ENCODE measurements around the gene RACK1. TPM values are rescaled to one million over a fixed set of nuclear protein-coding genes. Genes with fewer than 3 reads are reported as not detected.

Gene RACK1
- total RNA-seq, 1 experiment from 2014 or later = 2,552 TPM

- Histone ChIP-seq H4K5ac (ENCODE audit: insufficient read length, low read depth, low read length) (no peak overlapping the region), H2BK120ac (ENCODE audit: low read depth, low read length, poor library complexity, severe bottlenecking) (no peak overlapping the region), H2AFZ (ENCODE audit: low read length) (no peak overlapping the region), H3K79me2 (ENCODE audit: insufficient read depth, low read length) (peaks cover 2% of the 10 kb centered on the region; the same call in 1 of the 2 replicates), H2BK20ac (ENCODE audit: low read depth, low read length, poor library complexity, severe bottlenecking) (no peak overlapping the region), H3K27ac (ENCODE audit: insufficient read length, low read depth, low read length) (no peak overlapping the region), H3K27me3 (ENCODE audit: insufficient read depth, low read length) (no peaks in the 10 kb centered on the region), H2BK12ac (ENCODE audit: insufficient read length, low read depth, low read length) (no peak overlapping the region), H3K14ac (ENCODE audit: insufficient read depth, low read length) (peak overlapping the region; percentile 64; the same call in 1 of the 2 replicates), H4K91ac (ENCODE audit: insufficient read length, low read depth, low read length) (no peak overlapping the region), H3K56ac (ENCODE audit: insufficient read length, low read depth, low read length) (no peak overlapping the region), H3K4ac (ENCODE audit: low read depth, low read length) (no peak overlapping the region), H4K8ac (replicated peaks; ENCODE audit: insufficient read length, low read depth, low read length) (no peak overlapping the region), H3K23me2 (ENCODE audit: insufficient read length, low read depth, low read length, poor library complexity, severe bottlenecking) (peaks cover 17% of the 10 kb centered on the region), H2AK5ac (ENCODE audit: insufficient read length, low read length) (no peak overlapping the region), H2BK5ac (ENCODE audit: insufficient read length, low read length) (no peak overlapping the region), H3K79me1 (ENCODE audit: insufficient read depth, low read depth, low read length, poor library complexity, severe bottlenecking) (peaks cover 4% of the 10 kb centered on the region), H3K4me2 (ENCODE audit: insufficient read depth, insufficient read length, low read length) (peak overlapping the region; percentile 99), H3K18ac (ENCODE audit: insufficient read length, low read depth, low read length) (peak overlapping the region; percentile 73), H3K4me1 (ENCODE audit: insufficient read depth, low read length) (peaks cover 2% of the 10 kb centered on the region; the same call in 1 of the 2 replicates), H2BK15ac (ENCODE audit: low read depth, low read length) (no peak overlapping the region), H4K20me1 (ENCODE audit: control insufficient read depth, insufficient read depth, insufficient read length) (no peaks in the 10 kb centered on the region), H3K9me3 (ENCODE audit: control insufficient read depth, low read depth, low read length) (no peaks in the 10 kb centered on the region), H3K23ac (ENCODE audit: insufficient read length, low read depth, low read length) (no peak overlapping the region), H3K9ac (ENCODE audit: extremely low read depth, insufficient read length, low read length) (peak overlapping the region; percentile 66), H3T11ph (ENCODE audit: low read length) (no peak overlapping the region)
- Mint-ChIP-seq H3K9me3 (no peaks in the 10 kb centered on the region), H3K36me3 (ENCODE audit: insufficient read depth in 1 of 3, low read depth in 3 of 3) (peaks cover 12 to 19% (median 19%) of the 10 kb centered on the region in 3 experiments; a peak in 6 of 7 replicates), H3K4me3 (peak overlapping the region; percentile 89 to 93), H3K4me1 (peaks cover 24 to 34% of the 10 kb centered on the region in 2 experiments), H3K27ac (peak overlapping the region; percentile 91 to 96 (median 95); a peak in 6 of 7 replicates), H3K27me3 (ENCODE audit: low read depth) (no peaks in the 10 kb centered on the region)
- peak; percentile 70 for DNase-seq
- TF ChIP-seq CTCF (conservative IDR thresholded peaks at IDR 0.05) = no peak
- WGBS (ENCODE audit: extremely low coverage, insufficient read length, low lambda C conversion rate) = no CpG with 5 or more reads among the region's 59 CpGs
These were observed 17.8 kb upstream of the RACK1 start for GRCh38 chr5:181261320-181262049.

Data from H9 (cell line).